ENCODE data around the gene SYNJ1.
"Not testable (repeated sequence)": the region's sequence is repeated elsewhere in the genome, so short reads cannot be mapped to it uniquely, and the experiment has no call there.

Gene SYNJ1

DNA sequence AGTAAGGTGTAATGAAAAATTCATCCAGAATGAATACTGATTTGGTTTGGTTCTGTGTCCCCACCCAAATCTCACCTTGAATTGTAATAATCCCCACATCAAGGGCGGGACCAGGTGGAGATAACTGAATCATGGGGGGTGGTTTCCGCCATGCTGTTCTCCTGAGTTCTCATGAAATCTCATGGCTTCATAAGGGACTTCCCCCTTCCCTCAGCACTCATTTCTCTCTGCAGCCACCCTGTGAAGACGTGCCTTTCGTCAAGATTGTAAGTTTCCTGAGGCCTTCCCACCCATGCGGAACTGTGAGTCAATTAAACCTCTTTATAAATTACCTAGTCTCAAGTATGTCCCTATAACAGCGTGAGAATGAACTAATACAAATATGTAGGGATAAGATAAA is 5.5 kb upstream of the SYNJ1 start:
- no peak for DNase-seq

- no peak for DNase-seq
These were observed 4.7 kb upstream of the SYNJ1 start for GRCh38 chr21:32732544-32732943.

GRCh38 chr21:32728848-32729247 is 1.0 kb upstream of the SYNJ1 start:
- no peak for DNase-seq

- DNase-seq, result no peak
These were observed 635 bp upstream of the SYNJ1 start for GRCh38 chr21:32728456-32728839.

GRCh38 chr21:32726839-32727686 is 750 bp downstream of the SYNJ1 start:
- DNase-seq, result peak; percentile 7

- no peak for DNase-seq
These were observed 8.7 kb downstream of the SYNJ1 start for GRCh38 chr21:32719085-32719484.

GRCh38 chr21:32717851-32718316 is 9.9 kb downstream of the SYNJ1 start:
- DNase-seq, result no peak

DNA sequence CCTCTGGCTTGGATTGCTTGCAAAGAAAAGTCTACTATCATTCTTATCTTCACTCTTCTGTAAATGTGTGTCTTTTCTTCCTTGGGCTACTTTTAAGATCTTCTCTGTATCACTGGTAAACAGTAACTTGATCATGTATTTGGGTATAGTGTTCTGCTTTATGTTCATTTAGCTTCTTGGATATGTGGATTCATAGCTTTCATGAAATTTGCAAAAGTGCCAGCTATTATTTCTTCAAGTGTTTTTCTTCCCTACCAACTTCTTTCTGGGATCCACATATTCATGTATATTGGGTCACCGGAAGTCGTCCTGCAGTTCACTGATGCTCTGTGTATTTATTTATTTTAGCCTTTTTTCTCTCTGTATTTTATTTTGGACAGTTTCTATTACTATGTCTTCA is 11.3 kb downstream of the SYNJ1 start:
- DNase-seq, result no peak

- DNase-seq, result no peak
These were observed 14.1 kb downstream of the SYNJ1 start for GRCh38 chr21:32713726-32714125.

- no peak for DNase-seq
These were observed 15.2 kb downstream of the SYNJ1 start for GRCh38 chr21:32712641-32713040.

DNA sequence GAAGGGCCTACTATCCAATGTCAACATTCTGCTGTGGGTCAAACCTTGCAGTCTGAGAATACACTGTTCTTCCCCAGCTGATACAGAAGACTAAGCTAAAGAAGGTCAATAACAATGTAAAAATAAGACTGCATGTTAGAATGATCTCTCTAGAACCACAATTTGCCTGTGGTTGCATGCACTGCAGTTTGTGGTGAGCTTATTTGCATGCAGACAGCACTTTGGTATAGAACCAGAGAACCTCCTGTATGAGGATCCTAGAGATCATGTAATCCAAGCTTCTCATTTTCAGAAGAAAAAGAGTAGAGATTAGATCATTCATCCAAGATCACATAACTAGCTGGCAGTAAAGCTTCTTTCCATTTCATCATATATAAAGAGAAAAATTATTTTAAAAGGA is 15.8 kb downstream of the SYNJ1 start:
- no peak for DNase-seq

DNA sequence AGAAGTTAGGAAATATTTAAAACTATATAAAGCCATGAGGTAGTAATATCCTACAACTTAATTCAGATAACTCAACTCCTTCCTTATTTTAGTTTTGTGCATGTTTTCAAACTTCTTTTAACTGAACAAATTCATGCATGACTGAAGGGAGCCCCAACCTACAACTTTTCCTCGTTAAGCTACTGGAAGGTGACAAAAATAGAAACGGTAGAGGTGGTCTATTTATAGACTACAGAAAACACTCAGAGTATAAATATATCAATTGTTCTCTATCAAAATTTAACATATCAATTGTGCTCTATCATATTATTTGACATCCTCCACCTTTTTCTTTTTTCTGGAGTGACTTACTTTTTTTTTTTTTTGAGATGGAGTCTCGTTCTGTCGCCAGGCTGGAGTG is 16.8 kb downstream of the SYNJ1 start:
- no peak for DNase-seq

GRCh38 chr21:32710069-32710784 is 17.6 kb downstream of the SYNJ1 start:
- no peak for DNase-seq

DNA sequence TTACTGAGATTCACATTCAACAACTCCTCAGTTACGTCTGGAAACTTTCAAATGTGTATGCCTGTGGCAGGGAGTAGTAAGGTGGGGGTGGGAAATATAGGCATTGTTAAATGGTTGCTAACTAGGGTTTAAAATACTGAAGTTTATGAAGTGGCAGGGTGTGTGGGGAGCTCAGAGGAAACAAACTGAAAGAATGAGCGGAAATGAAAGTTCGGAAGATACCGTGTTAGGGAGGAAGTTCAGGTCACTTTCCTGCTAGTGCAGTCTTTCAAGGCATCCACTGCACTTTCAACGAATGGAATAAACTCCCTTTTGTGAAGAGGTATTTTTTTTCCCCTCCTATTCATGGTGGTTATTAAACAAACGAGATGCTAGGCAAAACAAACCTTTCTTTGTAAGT is 19.7 kb downstream of the SYNJ1 start:
- no peak for DNase-seq

DNA sequence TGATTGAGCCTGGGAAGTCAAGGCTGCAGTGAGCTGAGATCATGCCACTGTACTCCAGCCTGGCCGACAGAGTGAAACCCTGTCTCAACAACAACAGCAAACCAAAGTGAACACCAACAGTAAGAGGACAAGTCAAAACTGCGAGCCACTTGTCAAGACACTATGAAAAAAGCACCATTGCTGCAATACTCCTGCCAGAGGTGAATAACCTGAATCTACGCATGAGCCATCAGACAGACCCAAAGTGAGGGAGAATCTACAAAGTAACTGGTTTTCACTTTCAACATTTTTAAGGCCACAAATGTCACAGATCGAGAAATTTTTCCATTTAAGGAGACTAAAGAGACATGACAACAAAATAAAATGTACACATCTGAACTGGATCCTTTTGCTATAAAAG is 21.9 kb downstream of the SYNJ1 start:
- DNase-seq, result no peak

DNA sequence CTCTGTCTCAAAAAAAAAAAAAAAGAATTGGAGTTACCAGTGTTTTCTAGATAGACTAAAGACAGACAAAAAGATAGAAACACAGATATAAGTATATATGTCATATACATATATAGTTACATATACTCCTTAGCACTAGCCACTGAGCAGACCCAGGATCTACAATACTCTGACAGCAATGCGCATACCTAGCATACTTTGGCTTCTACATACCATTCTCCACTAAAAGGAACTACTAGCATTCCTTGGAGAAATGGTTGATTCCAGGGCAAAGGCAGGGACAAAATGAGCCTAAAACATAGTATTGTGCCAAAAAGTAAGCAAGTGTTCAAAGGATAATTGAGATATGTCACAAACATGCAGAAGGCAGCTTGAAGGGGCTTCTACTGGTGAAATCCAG is 22.7 kb downstream of the SYNJ1 start:
- DNase-seq, result no peak

- DNase-seq, result no peak
These were observed 25.1 kb downstream of the SYNJ1 start for GRCh38 chr21:32702702-32703101.

DNA sequence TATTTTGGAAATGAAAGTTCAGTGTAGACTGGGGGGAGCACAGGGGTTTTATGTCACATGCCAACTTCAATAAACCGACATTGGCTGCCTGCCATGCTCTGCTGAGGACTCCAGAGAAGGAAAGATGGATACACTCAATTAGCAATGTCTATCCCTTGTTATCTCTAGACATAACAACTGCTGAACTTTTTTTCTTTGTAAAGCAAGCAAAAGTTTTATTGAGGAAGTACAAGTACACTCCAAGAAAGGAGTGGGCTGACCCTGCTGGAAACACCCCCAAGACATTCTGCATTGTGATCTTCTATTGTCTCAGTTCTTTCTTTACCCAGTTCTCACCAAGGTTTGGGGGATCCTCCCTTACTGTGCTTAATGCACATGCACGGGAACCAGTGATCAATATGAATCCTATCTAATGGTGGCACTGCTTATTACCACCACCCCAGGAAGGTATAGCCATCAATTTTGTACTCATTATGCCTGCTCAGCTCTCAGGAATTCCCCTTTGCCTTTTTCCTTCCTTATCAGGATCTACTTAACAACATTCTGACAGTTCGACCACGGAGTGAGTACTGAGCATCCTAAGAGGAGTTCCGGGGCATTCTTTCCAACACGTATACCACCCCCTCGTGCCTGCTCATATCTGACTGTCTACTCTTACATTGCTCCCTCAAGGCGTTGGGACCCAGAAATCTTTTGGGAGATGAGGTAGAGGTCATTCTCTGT is 28.7 kb downstream of the SYNJ1 start:
- DNase-seq, result no peak

DNA sequence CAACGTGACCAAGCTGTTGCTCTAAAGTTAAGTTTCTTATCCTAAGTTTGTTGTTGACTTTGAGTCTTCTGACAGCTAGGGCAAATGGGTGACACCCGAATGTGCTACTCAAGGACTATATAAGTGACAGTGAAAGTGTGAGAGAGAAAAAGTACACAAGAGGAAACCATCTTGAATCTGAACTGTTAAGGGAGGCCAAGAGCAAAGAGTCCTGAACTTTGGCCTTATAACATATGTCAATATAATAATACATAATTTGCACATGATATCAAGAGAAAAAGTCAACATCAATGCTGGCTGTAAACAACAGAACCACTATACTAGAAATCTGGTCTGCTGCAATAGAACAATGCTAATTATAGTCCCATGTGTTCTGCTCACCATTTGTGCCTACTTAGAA is 29.5 kb downstream of the SYNJ1 start:
- no peak for DNase-seq

DNA sequence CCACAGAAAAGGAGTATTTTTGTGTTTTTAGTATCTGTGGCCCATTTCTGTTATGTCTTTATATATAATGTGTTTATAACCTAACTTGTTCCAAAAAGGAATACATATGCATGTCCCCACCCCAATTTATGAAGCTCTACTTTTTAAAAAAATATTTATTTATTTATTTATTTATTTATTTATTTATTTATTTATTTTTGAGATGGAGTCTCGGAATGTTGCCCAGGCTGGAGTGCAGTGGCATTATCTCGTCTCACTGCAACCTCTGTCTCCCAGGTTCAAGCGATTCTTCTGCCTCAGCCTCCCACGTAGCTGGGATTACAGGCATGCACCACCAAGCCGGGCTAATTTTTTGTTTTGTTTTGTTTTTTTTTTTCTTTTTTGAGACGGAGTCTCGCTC is 32.3 kb downstream of the SYNJ1 start:
- not testable (repeated sequence) for DNase-seq

DNA sequence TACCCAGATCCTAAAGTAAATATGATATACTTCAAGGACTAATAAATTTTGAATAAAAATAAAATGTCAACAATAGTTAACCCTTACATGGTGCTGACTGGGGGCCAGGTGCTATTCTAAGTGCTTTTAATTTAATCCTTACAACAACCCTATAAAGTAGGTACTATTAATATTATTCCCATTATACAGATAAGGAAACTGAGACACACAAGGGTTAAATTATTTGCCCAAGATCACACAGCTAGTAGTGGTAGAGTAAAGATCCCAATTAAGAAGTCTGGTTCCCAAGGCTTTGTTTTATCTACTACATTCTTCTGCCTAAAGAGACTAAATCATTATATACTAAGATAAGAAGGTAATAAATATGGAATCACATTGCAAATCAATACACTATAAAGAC is 34.2 kb downstream of the SYNJ1 start:
- DNase-seq, result no peak

DNA sequence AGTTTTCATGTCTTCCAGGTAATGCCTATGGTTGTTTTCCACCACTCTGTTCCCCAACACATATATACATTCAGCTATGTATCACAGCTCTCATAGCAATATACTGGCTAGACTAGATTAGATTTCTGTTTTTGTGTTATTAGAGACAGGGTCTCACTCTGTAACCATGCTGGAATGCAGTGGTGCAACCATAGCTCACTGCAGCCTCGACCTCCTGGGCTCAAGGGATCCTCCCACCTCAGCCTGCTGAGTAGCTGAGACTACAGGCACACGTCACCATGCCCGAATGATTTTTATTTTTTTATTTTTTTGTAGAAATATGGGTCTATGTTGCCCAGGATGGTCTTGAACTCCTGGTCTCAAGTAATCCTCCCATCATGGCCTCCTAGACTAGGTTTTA is 37.7 kb downstream of the SYNJ1 start:
- no peak for DNase-seq

DNA sequence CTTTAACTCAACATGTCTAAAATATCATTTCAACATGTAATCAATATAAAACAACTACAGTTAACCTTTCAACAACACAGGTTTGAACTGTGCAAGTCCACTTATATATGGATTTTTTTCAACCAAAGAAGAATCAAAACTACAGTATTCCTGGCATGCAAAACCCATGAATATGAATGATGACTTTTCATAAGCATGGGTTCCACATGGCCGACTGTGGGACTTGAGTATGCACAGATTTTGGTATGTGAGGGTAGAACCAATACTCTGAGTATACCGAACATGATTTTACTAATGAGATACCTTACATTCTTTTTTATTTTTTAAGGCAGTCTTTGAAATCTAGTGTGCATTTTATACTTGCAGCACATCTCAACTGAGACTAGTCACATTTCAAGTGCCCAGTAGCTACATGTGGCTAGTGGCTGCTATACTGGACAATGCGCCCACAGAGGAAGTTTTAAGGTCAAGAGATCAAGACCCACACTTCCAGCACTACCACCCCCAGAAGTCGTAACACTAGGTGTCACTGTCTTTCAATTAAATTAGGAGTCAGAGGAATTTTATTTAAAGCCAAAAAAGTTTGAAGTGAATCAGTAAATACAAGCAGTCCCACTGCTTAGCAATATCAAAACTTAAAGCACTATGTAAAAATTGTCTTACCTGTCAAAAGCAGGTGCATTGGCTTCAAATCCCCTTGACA is 40.0 kb downstream of the SYNJ1 start:
- DNase-seq, result no peak
